Erythroblast (primary cell): ENCODE data around the gene PMPCA.

Experiments used
- GATA1 ChIP-seq: IDR thresholded peaks from 2 replicates; pipeline ENCODE4 v1.6.1; 2011; ENCODE audit warnings: low read depth, mild to moderate bottlenecking, control low read depth, low read length, moderate library complexity
- POLR2A ChIP-seq: IDR thresholded peaks from 2 replicates; pipeline ENCODE4 v1.6.1; 2011; ENCODE audit warnings: mild to moderate bottlenecking, low read length

DNA sequence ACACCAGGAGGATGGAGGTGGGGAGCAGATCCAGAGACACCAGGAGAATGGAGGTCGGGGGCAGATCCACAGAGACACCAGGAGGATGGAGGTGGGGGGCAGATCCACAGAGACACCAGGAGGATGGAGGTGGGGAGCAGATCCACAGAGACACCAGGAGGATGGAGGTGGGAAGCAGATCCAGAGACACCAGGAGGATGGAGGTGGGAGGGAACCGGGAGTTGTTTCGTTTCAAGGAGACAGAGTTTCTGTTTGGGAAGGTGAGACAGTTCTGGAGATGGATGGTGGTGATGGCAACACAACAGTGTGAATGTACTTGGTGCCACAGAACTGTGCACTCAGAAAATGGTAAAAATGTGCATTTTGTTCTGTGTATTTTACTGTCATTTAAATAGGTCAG lies 38.2 kb downstream of the PMPCA start:
- TF ChIP-seq POLR2A (no peak), GATA1 (no peak)
